AG10803 (cell line): ENCODE measurements around the gene PPARG.

Experiments used
- DNase-seq: peaks from one replicate; pipeline ENCODE4 v3.0.0; 2010; ENCODE audit warnings: low read depth
- H3K4me3 ChIP-seq: 2 replicates; pipeline ENCODE4 v1.5.1; 2011; ENCODE audit warnings: mild to moderate bottlenecking, low read length, control low read depth
- CTCF ChIP-seq: conservative IDR thresholded peaks from 2 replicates; pipeline ENCODE4 v1.5.1; 2011; ENCODE audit warnings: mild to moderate bottlenecking, low read length, control low read depth, inconsistent platforms

PPARG gene

GRCh38 chr3:12345141-12345561 is 56.3 kb downstream of the PPARG start:
- peak; percentile 39 for DNase-seq

GRCh38 chr3:12345584-12346494 is 57.0 kb downstream of the PPARG start:
- TF ChIP-seq CTCF = no peak
- H3K4me3 ChIP-seq = no peak overlapping the region
- DNase-seq = no peak

More at GRCh38 chr3:12345141-12345561, 56.3 kb downstream of the PPARG start:
- H3K4me3 ChIP-seq = no peak overlapping the region
- TF ChIP-seq CTCF = no peak

- TF ChIP-seq CTCF = no peak
- H3K4me3 ChIP-seq = no peak overlapping the region
- no peak for DNase-seq
Observed at GRCh38 chr3:12347301-12347700, 58.4 kb downstream of the PPARG start.

GRCh38 chr3:12349895-12350811 is 61.3 kb downstream of the PPARG start:
- no peak overlapping the region for H3K4me3 ChIP-seq
- TF ChIP-seq CTCF = no peak
- DNase-seq = peak; percentile 8

- no peak overlapping the region for H3K4me3 ChIP-seq
- peak; percentile 13 for DNase-seq
- TF ChIP-seq CTCF = no peak
Observed at GRCh38 chr3:12351145-12351544, 62.3 kb downstream of the PPARG start.

GRCh38 chr3:12352253-12352652 is 63.4 kb downstream of the PPARG start:
- DNase-seq = no peak
- H3K4me3 ChIP-seq = no peak overlapping the region
- peak; percentile 9; the same call in 1 of the 2 replicates for TF ChIP-seq CTCF
